ENCODE results near the gene GSKIP.

The GSKIP gene

GRCh38 chr14:96380735-96381134 lies 17.4 kb downstream of the GSKIP start:
- no peak for DNase-seq

DNA sequence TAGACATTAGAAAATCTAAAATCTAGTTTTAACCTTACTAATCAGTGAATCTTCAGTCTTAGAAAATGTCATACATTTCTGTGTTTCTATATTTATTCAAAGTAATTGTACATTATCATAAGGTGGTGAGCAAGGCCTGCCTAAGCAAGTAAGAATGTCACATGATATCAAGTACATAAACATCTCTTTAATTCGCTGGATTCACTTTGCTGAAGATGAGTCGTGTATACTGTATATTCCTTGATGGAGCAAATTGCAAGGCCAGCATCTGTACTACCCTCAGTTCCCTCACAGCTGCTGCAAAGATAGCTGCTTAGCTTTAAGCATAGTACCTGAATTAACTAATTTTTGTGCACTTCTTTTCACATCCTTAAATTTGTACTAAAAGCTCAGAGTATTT lies 20.1 kb downstream of the GSKIP start:
- no peak for DNase-seq

DNA sequence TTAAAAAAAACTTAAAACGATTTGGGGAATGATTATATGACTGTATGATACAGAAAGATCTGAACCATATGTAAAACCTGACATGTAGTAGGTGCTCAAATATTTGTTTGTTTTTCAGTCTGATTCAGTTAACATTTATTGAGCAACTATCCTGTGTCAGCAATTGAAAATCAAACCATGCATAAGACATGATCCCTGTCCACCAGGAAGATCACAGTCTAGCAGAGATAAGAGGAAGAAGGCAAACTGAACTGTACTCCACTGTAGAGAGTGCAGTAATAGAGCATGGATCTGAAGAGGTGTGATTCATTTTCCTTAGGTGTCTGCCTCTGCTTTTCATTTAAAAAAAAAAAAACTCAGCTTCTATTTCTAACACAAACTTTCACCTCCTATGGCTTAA lies 20.7 kb downstream of the GSKIP start:
- no peak for DNase-seq

- no peak for DNase-seq
Observed at GRCh38 chr14:96384740-96385139, 21.4 kb downstream of the GSKIP start.

DNA sequence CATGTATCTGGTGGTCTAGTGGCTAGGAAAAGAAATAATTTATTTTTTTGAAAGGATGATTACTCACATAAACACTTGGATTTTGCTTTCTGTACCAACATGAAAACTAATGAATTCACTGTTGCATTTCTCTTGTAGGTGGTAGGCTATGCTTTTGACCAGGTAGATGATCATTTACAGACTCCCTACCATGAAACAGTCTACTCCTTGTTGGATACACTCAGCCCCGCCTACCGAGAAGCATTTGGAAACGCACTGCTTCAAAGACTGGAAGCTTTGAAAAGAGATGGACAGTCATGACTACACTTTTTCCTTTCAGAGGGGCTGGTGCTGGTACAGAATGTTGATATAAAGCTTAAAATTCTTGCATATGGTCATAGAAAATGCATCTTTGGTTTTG lies 22.1 kb downstream of the GSKIP start:
- DNase-seq: no peak

GRCh38 chr14:96390965-96391292 lies 27.6 kb downstream of the GSKIP start:
- no peak for DNase-seq

- DNase-seq: peak; percentile 98
Observed at GRCh38 chr14:96391293-96392118, 28.2 kb downstream of the GSKIP start.

GRCh38 chr14:96393071-96393691 lies 29.9 kb downstream of the GSKIP start:
- DNase-seq: no peak

GRCh38 chr14:96394047-96394815 lies 30.9 kb downstream of the GSKIP start:
- DNase-seq: no peak

DNA sequence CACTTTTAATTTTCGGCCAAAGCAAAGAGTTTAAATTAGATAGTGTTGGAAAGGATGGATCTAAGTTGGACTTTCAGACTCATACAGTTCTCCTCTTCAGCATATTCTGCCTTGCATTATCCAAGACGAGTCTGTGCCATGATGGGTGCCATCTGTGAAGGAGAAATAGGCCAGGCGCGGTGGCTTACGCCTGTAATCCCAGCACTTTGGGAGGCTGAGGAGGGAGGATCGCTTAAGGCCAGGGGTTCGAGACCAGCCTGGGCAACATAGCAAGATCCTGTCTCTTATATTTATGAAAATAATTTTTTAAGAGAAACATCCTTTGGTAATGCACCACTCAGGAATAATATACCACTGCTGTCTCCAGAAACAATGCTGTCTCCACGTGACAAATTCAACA lies 35.1 kb downstream of the GSKIP start:
- no peak for DNase-seq

DNA sequence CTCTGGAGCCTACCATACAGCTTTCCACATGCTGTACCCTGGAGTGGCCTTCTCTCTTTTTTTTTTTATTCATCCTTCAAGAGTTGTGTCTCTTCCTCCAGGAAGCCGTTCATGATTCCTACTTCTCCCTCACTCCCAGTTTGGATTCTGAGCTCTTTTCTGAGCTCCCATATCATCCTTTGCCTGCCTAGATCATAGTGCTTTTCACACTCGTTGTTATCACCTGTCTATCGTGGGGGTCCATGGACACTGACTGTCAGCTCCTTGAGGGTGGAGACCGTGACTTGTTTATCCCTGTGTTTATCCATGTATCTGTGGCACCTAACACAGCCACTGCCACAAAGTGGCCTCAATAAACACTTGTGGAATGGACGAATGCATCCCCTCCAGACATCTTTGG lies 35.6 kb downstream of the GSKIP start:
- no peak for DNase-seq

DNA sequence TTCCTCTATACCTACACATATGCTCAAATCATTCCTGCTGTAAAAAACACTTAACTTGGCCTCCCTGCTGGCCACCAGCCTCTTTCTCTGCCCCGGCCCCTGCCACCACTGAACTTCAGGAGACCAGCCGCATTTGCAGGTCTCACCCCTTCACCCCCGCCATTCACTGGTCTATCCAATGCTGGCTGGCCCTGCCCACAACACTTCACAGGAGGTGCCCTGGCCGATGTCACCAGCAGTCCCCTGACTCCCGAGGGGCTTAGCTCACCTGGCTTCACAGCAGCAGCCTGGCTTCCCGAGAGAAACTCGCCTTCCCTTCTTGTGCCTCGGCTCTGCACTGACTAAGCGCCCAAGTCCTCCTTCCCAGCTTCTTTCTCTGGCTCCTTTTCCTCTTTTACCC lies 36.1 kb downstream of the GSKIP start:
- DNase-seq: no peak

- no peak for DNase-seq
Observed at GRCh38 chr14:96400495-96400894, 37.2 kb downstream of the GSKIP start.

GRCh38 chr14:96403409-96403808 lies 40.1 kb downstream of the GSKIP start:
- DNase-seq: no peak

GRCh38 chr14:96405677-96406076 lies 42.4 kb downstream of the GSKIP start:
- DNase-seq: no peak

DNA sequence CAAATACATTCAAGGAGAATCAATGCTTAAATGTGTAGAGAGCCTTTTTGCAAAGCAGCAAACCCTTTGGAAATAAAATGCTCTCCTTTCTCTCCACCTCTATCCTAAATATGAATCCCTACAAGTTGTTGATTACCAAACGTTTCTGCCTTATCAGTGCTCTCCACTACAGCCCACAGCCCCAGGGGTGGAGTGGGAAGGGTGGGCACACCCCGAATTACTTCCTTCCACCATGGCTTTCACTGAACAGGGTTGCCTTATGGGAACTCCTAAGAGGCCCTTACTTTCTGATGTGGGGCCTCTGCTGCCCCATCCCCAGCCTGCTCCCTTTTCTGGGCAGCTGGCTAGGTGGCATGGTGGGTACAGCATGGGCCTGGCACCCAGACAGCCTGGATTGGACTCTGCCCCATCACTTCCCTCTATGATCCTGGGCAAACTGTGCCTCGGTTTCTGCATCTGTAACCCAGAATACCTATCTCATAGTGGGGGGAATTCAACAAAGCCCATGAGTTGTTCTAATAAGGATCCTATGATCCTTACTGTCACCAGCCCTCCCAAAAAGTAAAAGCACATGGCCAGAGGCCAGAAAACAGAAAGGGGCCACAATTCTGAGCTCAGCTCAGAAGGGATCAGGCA lies 44.7 kb downstream of the GSKIP start:
- no peak for DNase-seq

DNA sequence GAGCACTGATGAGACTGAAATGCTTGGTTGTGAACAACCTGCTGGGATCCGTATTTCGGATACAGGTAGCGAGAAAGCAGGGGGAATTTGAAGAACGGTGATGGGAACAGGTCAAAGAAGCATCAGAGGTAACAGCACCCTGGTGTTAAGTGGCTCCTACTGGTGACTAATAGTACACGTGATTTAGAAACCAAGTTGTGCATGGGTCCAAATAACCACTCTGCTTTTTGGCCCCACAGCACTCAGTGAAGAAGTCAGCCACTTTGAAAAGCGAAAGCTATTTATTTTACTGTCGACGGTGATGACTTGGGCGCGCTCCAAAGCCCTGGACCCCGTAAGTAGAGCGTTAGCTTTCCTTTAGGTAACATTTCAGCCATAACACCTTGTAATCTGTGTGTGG lies 45.3 kb downstream of the GSKIP start:
- DNase-seq: no peak

- DNase-seq: no peak
Observed at GRCh38 chr14:96409701-96410100, 46.4 kb downstream of the GSKIP start.

DNA sequence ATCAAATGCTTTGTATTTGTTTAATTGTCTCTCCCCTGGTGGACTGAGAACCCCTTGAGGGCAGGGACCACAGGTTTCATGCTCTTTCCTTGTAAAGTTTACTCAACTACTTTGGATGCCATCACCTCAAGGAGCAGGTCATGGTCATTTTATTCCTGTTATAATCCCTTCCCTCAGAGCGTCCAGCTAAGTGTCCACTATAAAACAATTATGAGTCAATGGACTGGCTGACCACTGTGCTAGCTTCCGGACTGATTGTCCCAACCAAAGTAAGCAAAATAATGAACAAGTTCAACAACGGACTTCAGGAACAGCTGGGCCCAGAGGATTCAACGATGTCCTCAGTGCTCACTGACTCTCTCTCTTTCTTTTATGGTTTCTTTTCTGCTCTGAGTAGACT lies 46.8 kb downstream of the GSKIP start:
- no peak for DNase-seq

DNA sequence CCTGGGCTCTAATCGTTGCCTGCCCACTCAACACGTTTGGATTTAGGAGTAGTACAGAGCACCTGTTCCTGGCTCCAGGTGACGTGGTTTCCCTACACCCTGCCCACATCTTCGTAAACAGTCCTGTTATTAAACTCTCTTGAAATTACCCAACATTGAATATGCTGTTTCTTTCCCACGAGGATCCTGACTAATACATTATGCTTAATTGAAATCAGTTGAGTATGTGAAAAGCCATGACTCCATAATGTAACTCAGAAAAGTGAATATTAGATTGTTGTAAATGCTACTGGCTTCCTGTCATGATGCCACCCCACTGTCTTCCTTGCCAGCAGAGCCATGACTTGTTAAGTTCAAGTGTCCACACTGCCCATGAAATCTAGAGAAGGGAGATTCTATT lies 50.2 kb downstream of the GSKIP start:
- no peak for DNase-seq

DNA sequence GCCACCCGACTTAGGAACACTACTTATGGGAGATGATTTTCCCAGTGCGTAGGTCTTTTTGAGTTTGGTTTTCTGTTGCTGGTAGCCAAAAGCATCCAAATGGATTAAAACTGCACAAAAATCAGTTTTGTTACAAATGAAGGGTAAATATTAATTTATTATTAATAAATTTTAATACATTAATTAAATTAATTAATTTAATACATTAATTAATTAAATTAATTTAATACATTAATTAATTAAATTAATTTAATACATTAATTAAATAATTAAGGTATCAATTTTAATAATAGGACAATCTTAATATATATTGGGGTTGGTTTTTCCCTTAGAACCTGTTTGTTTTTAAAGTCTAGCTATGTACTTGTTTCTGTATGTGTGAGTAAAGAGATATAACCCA lies 52.2 kb downstream of the GSKIP start:
- no peak for DNase-seq

DNA sequence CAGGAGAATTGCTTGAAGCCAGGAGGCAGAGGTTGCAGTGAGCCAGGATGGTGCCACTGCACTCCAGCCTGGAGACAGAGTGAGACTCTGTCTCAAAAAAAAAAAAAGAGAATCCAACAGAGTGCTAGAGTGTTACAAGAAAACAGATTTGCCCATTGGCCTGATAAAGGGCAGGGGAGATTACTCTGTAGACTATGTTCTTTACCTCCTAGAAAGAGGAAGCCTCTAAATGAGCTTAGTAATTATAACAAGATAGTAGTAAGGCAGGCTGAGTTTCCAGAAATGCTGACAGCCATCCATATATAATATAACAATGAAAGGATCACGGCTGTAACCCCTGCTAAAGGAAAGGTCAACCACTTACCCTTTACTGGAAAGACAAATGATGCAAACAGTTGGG lies 53.0 kb downstream of the GSKIP start:
- no peak for DNase-seq

- no peak for DNase-seq
Observed at GRCh38 chr14:96417254-96417653, 53.9 kb downstream of the GSKIP start.

- no peak for DNase-seq
Observed at GRCh38 chr14:96418075-96418474, 54.7 kb downstream of the GSKIP start.
